ENCODE data around the gene NABP1.

NABP1 gene

GRCh38 chr2:191705701-191706100 lies 27.8 kb downstream of the NABP1 start:
- no peak for DNase-seq (ENCODE audit: extremely low spot score)
- TF ChIP-seq CTCF (IDR thresholded peaks at IDR 0.05; ENCODE audit: control extremely low read depth, extremely low read depth, low read depth, missing control alignments), result no peak
- ChIA-PET POLR2A (interaction anchor here (1.4 kb wide), 1 partner anchor 28 kb away, joined by 3 read pairs; the partner anchor contains the start of gene NABP1), CTCF (interaction anchor here (1.0 kb wide), 1 partner anchor 34 kb away, joined by 3 read pairs; no protein-coding TSS in a partner anchor)

GRCh38 chr2:191706791-191707190 lies 28.9 kb downstream of the NABP1 start:
- no peak for DNase-seq (ENCODE audit: extremely low spot score)
- ChIA-PET CTCF (interaction anchor here (1.2 to 7.7 kb wide), 4 partner anchors 10 to 163 kb away, joined by 3 to 38 read pairs (median 5); no protein-coding TSS in a partner anchor), POLR2A (no interaction called here)

GRCh38 chr2:191707542-191707941 lies 29.6 kb downstream of the NABP1 start:
- no peak for DNase-seq (ENCODE audit: extremely low spot score)
- ChIA-PET POLR2A (no interaction called here), CTCF (interaction anchor here (0.9 to 7.7 kb wide), 10 partner anchors 10 to 454 kb away, joined by 3 to 38 read pairs (median 4); no protein-coding TSS in a partner anchor)
- no peak for TF ChIP-seq CTCF (IDR thresholded peaks at IDR 0.05; ENCODE audit: control extremely low read depth, extremely low read depth, low read depth, missing control alignments)

More at GRCh38 chr2:191706791-191707190, 28.9 kb downstream of the NABP1 start:
- no peak for TF ChIP-seq CTCF (IDR thresholded peaks at IDR 0.05; ENCODE audit: control extremely low read depth, extremely low read depth, low read depth, missing control alignments)

- ChIA-PET POLR2A (no interaction called here), CTCF (interaction anchor here (1.3 to 7.7 kb wide), 4 partner anchors 9 to 452 kb away, joined by 5 to 38 read pairs (median 6); no protein-coding TSS in a partner anchor)
- no peak for TF ChIP-seq CTCF (IDR thresholded peaks at IDR 0.05; ENCODE audit: control extremely low read depth, extremely low read depth, low read depth, missing control alignments)
- no peak for DNase-seq (ENCODE audit: extremely low spot score)
Measured at GRCh38 chr2:191710411-191710900, 32.5 kb downstream of the NABP1 start.

GRCh38 chr2:191711621-191712020 lies 33.7 kb downstream of the NABP1 start:
- no peak for DNase-seq (ENCODE audit: extremely low spot score)
- ChIA-PET POLR2A (interaction anchor here (0.7 kb wide), 1 partner anchor 34 kb away, joined by 3 read pairs; no protein-coding TSS in a partner anchor), CTCF (interaction anchor here (1.1 to 7.7 kb wide), 6 partner anchors 8 to 451 kb away, joined by 3 to 38 read pairs (median 6); no protein-coding TSS in a partner anchor)
- TF ChIP-seq CTCF (IDR thresholded peaks at IDR 0.05; ENCODE audit: control extremely low read depth, extremely low read depth, low read depth, missing control alignments), result no peak

- ChIA-PET CTCF (interaction anchor here (7.7 kb wide), 1 partner anchor 17 kb away, joined by 38 read pairs; no protein-coding TSS in a partner anchor), POLR2A (no interaction called here)
- no peak for DNase-seq (ENCODE audit: extremely low spot score)
- peak; percentile 31 for TF ChIP-seq CTCF (IDR thresholded peaks at IDR 0.05; ENCODE audit: control extremely low read depth, extremely low read depth, low read depth, missing control alignments)
Measured at GRCh38 chr2:191713837-191714236, 35.9 kb downstream of the NABP1 start.
